Panc1 (cell line): ENCODE results near the gene TNFRSF1B. TPM values are rescaled to one million over a fixed set of nuclear protein-coding genes. Genes with fewer than 3 reads are reported as not detected.

ENCODE experiments used
- ATAC-seq: fragments of 200-7000 bp; cut with Tn5 transposase; 2 replicates; pipeline ENCODE4 v1.9.1; 2020; ENCODE audit warnings: mild to moderate bottlenecking, moderate library complexity
- BruUV-seq: library from RNA; stranded (reverse); fragments of 400-500 nt; replicated peaks from 2 replicates; lab custom pipeline; 2021; lab: Mats Ljungman, UMichigan
- CTCF ChIA-PET: fragments of 300-600 bp; sonication (Branson Sonifier 250); formaldehyde crosslinking; loops from one replicate; lab custom pipeline; 2022; ENCODE audit warnings: antibody characterized with exemption; lab: Charles Lee
- POLR2A ChIA-PET: fragments of 300-600 bp; sonication (Branson Sonifier 250); formaldehyde crosslinking; loops from one replicate; lab custom pipeline; 2022; ENCODE audit warnings: antibody characterized with exemption; lab: Charles Lee
- DNase-seq: peaks from one replicate; pipeline ENCODE4 v3.0.0-alpha.2; 2010; ENCODE audit warnings: low read depth, low spot score
- H3K27ac ChIP-seq: 2 replicates; pipeline ENCODE4 v1.5.1; 2011; ENCODE audit warnings: mild to moderate bottlenecking, low read length, inconsistent platforms
- H3K27me3 ChIP-seq: fragments of 200-500 bp; sonication (Bioruptor generic); 2 replicates; pipeline ENCODE4 v1.6.0; 2014; ENCODE audit warnings: low read length, inconsistent platforms; ENCODE audit not compliant: control insufficient read depth, insufficient read depth
- H3K36me3 ChIP-seq: fragments of 200-500 bp; sonication (Bioruptor generic); 2 replicates; pipeline ENCODE4 v1.5.1; 2014; ENCODE audit warnings: inconsistent platforms, mild to moderate bottlenecking, low read length, moderate library complexity; ENCODE audit not compliant: control insufficient read depth, insufficient read depth
- H3K4me1 ChIP-seq: 2 replicates; pipeline ENCODE4 v1.5.1; 2011; ENCODE audit warnings: inconsistent platforms, mild to moderate bottlenecking, low read length, moderate library complexity; ENCODE audit not compliant: control insufficient read depth, insufficient read depth
- H3K4me3 ChIP-seq, 2 experiments: 2 replicates each; pipeline ENCODE4 v1.5.1; 2011 to 2012; ENCODE audit warnings: low read depth in 2 of 2, low read length in 2 of 2, mild to moderate bottlenecking in 2 of 2, inconsistent platforms in 1 of 2, moderate library complexity in 1 of 2
- H3K9me3 ChIP-seq: fragments of 200-500 bp; sonication (Bioruptor generic); 2 replicates; pipeline ENCODE4 v1.5.1; 2014; ENCODE audit warnings: low read depth, mild to moderate bottlenecking, inconsistent platforms, low read length, moderate library complexity; ENCODE audit not compliant: control insufficient read depth, insufficient read depth
- POLR2AphosphoS5 ChIP-seq: IDR thresholded peaks from 2 replicates; pipeline ENCODE4 v1.6.1; 2012; ENCODE audit warnings: mild to moderate bottlenecking, low read depth, low read length, moderate library complexity
- SIN3A ChIP-seq: IDR thresholded peaks from 2 replicates; pipeline ENCODE4 v1.6.1; 2012; ENCODE audit warnings: low read depth, mild to moderate bottlenecking, low read length, moderate library complexity, borderline replicate concordance; ENCODE audit not compliant: insufficient read depth
- TCF7L2 ChIP-seq: IDR thresholded peaks from 2 replicates; pipeline ENCODE4 v1.6.1; 2011; ENCODE audit warnings: mild to moderate bottlenecking, low read depth, low read length, inconsistent platforms
- in situ Hi-C: cut with HindIII; loops from 2 replicates; pipeline ENCODE4 v1.10.0; 2016; ENCODE audit warnings: low sequenced_read_pairs, low pct_unique_long_range_greater_than_20kb
- intact Hi-C: fragments of 100-400 bp; cut with micrococcal nuclease; formaldehyde crosslinking; loops from one replicate; pipeline ENCODE4 v1.10.0; 2022; ENCODE audit not compliant: unreplicated experiment
- total RNA-seq: library from RNA; stranded (reverse); gene quantifications from one replicate; pipeline ENCODE4 v1.2.1, GENCODE V29; 2021; ENCODE audit not compliant: unreplicated experiment
- TF ChIP-seq, protein P1 (sequence below), 2 experiments: IDR thresholded peaks; 2 replicates each; pipeline ENCODE4 v1.6.1; 2011 to 2012; ENCODE audit warnings: low read depth in 2 of 2, control low read depth in 1 of 2, low read length in 1 of 2, mild to moderate bottlenecking in 1 of 2, moderate library complexity in 1 of 2; ENCODE audit not compliant: insufficient read depth in 1 of 2
- TF ChIP-seq, protein P2 (sequence below): fragments of 450-650 bp; IDR thresholded peaks from 2 replicates; pipeline ENCODE4 v1.5.1; 2017; ENCODE audit warnings: mild to moderate bottlenecking

Gene TNFRSF1B
- total RNA-seq, 1 experiment from 2014 or later, result 18.8 TPM

DNA sequence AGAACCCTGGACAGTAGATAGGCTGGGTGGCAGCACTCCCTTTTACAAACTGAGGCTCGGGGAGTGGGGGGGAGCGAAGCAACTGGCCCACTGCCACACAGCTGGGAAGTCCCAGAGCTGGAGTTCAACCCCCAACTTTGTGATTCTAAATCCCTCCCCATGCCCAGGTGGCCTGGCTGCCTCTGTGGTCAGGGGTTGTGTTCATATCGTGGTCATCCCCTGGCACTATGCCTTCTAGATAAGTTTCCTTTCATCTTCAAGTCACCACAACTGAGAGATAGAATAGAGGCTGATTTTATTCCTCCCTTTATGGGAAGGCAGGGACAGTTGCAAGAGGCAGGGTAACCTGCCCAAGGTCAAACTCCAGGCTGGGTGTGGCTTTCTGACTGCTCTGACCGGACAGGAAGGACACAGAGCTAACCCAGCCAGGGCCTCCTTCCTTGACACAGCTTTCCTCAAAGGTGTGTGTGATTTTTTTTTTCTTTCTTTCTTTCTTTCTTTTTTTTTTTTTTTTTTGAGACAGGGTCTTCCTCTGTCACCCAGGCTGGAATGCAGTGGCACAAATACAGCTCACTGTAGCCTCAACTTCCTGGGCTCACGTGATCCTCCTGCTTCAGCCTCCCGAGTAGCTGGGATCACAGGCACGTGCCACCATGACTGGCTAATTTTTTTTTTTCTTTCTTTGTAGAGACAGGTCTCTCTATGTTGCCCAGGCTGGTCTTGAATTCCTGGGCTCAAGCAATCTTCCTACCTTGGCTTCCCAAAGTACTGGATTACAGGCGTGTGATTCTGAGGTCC is 18.4 kb upstream of the TNFRSF1B start:
- TF ChIP-seq, protein P1, sequence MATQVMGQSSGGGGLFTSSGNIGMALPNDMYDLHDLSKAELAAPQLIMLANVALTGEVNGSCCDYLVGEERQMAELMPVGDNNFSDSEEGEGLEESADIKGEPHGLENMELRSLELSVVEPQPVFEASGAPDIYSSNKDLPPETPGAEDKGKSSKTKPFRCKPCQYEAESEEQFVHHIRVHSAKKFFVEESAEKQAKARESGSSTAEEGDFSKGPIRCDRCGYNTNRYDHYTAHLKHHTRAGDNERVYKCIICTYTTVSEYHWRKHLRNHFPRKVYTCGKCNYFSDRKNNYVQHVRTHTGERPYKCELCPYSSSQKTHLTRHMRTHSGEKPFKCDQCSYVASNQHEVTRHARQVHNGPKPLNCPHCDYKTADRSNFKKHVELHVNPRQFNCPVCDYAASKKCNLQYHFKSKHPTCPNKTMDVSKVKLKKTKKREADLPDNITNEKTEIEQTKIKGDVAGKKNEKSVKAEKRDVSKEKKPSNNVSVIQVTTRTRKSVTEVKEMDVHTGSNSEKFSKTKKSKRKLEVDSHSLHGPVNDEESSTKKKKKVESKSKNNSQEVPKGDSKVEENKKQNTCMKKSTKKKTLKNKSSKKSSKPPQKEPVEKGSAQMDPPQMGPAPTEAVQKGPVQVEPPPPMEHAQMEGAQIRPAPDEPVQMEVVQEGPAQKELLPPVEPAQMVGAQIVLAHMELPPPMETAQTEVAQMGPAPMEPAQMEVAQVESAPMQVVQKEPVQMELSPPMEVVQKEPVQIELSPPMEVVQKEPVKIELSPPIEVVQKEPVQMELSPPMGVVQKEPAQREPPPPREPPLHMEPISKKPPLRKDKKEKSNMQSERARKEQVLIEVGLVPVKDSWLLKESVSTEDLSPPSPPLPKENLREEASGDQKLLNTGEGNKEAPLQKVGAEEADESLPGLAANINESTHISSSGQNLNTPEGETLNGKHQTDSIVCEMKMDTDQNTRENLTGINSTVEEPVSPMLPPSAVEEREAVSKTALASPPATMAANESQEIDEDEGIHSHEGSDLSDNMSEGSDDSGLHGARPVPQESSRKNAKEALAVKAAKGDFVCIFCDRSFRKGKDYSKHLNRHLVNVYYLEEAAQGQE (IDR thresholded peaks at IDR 0.05; ENCODE audit: insufficient read depth in 1 of 2, low read depth in 2 of 2, low read length in 1 of 2), result no peak
- TF ChIP-seq, protein P2, sequence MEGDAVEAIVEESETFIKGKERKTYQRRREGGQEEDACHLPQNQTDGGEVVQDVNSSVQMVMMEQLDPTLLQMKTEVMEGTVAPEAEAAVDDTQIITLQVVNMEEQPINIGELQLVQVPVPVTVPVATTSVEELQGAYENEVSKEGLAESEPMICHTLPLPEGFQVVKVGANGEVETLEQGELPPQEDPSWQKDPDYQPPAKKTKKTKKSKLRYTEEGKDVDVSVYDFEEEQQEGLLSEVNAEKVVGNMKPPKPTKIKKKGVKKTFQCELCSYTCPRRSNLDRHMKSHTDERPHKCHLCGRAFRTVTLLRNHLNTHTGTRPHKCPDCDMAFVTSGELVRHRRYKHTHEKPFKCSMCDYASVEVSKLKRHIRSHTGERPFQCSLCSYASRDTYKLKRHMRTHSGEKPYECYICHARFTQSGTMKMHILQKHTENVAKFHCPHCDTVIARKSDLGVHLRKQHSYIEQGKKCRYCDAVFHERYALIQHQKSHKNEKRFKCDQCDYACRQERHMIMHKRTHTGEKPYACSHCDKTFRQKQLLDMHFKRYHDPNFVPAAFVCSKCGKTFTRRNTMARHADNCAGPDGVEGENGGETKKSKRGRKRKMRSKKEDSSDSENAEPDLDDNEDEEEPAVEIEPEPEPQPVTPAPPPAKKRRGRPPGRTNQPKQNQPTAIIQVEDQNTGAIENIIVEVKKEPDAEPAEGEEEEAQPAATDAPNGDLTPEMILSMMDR, result no peak
- TF ChIP-seq TCF7L2, result no peak
- no peak for TF ChIP-seq SIN3A
- TF ChIP-seq POLR2AphosphoS5, result no peak
- ATAC-seq (no peak), DNase-seq (no peak)
- POLR2A ChIA-PET, result interaction anchor here (0.6 kb wide), 3 partner anchors 37 to 124 kb away, joined by 3 to 9 read pairs (median 8); no protein-coding TSS in a partner anchor
- intact Hi-C loops (no loop called here), in situ Hi-C loops (no loop called here)
- H3K9me3 ChIP-seq, result peaks cover 3% of the 10 kb centered on the region; the same call in 1 of the 2 replicates
- BruUV-seq, result no TSS peak
- no peak overlapping the region for H3K4me3 ChIP-seq
- H3K36me3 ChIP-seq, result no peaks in the 10 kb centered on the region
- H3K27me3 ChIP-seq, result no peaks in the 10 kb centered on the region
- H3K27ac ChIP-seq, result no peak overlapping the region
- CTCF ChIA-PET, result interaction anchor here (0.9 kb wide), 1 partner anchor 18 kb away, joined by 3 read pairs; no protein-coding TSS in a partner anchor
- H3K4me1 ChIP-seq, result peaks cover 18% of the 10 kb centered on the region

DNA sequence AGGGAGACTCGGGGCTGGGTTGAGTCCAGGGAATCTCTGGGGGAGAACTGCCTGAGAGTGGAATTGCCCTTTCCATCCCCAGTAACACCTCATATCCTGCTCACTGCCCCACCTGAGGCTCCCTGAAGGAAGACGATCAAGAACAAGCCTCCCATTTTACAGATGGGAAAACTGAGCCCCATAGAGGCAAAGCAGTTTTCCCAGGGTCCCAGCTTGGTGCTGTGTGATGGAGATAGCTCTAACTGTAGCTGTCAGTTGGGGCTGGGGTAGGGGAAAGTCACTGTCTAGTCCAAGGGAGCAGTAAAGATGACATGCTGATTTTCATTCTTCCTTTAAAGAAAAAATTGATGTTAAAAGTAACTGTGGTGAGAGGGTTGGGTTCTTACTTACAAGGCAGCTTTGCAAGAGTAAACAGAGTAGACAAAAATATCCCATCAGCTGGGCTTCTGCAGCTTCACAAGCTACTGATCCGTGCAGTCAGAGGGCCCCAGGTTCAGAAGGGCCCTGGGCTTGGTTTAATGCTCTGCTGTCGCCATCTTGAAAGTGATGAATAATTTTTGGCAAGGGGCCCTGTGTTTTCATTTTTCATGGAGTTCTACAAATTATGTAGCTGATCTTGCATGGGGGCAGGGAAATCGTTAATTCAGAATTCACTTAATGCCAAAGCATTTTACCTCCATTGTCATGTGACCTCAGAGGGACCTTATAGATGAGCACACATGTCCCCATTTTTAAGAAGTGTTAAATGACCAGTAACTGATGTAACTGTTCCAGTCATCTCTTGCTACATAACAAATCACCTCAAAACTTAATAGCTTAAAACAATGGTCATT is 17.6 kb upstream of the TNFRSF1B start:
- Histone ChIP-seq H3K27ac (no peak overlapping the region), H3K4me3 (no peak overlapping the region), H3K36me3 (no peaks in the 10 kb centered on the region), H3K27me3 (no peaks in the 10 kb centered on the region), H3K9me3 (peaks cover 3% of the 10 kb centered on the region; the same call in 1 of the 2 replicates), H3K4me1 (peaks cover 11% of the 10 kb centered on the region)
- ATAC-seq (no peak), DNase-seq (no peak)
- ChIA-PET CTCF (no interaction called here), POLR2A (interaction anchor here (0.6 kb wide), 1 partner anchor 123 kb away, joined by 8 read pairs; no protein-coding TSS in a partner anchor)
- BruUV-seq, result no TSS peak
- intact Hi-C loops, result no loop called here
- TF ChIP-seq, protein P1 (IDR thresholded peaks at IDR 0.05; ENCODE audit: insufficient read depth in 1 of 2, low read depth in 2 of 2, low read length in 1 of 2), result no peak
- TF ChIP-seq TCF7L2 (no peak), POLR2AphosphoS5 (no peak), SIN3A (no peak)
- TF ChIP-seq, protein P2, result no peak
- in situ Hi-C loops, result no loop called here
